ENCODE data around the gene MCAT. TPM values are rescaled to one million over a fixed set of nuclear protein-coding genes. Genes with fewer than 3 reads are reported as not detected.
A peak's percentile ranks its signal among the peaks of the same experiment; 100 is the strongest.
"Not testable (repeated sequence)": the region's sequence is repeated elsewhere in the genome, so short reads cannot be mapped to it uniquely, and the experiment has no call there.

MCAT gene
- total RNA-seq, 2 experiments from 2014 or later = 14.3 to 15.3 TPM

DNA sequence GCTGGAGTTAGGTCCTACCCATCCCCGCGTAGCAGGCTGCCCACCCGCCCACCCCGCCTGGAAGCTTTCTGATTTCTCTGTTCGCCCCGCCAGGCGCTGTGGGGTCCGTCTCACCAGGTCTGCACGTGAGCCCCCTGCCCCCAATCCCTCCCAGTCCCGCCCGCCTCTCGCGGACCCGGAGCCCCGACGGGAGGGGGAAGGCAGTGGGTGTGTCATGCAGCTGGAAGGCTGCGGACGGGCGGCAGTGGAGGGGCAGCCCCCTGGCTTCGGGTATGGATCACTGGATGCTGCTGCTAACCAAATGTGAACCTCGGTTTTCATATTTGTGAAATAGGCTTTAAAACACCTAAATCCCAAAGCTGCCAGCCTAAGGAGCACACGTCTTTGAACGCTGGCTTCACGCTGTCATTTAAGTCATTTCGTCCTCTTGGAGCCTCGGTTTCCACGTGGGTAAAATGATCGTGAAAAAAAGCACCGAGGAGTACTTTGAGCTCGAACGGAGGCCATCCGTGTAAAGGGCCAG lies 33.2 kb downstream of the MCAT start:
- DNase-seq = no peak
- CTCF ChIA-PET = interaction anchor here (0.5 to 1.4 kb wide), 3 partner anchors 19 to 44 kb away, joined by 3 to 4 read pairs (median 3); no protein-coding TSS in a partner anchor

DNA sequence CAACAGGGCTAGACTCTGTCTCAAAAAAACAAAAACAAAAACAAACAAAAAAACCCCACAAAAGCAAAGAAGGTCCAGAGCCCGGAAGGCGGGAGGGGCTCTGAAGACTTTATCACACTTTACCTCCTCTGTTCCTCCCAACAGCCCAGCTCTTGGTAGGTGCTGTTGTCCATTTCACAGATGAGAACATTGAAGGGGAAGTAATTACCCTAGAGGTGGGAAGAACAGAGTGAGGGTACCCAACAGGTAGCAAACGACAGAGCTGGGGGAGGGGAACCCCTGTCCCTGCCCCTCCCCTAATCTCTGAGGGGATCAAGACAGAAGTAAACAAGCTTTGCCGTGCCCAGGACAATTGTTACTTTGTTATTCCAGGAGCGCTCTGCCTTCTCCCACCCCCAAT lies 33.7 kb downstream of the MCAT start:
- ChIA-PET POLR2A (interaction anchor here (0.6 kb wide), 1 partner anchor 286 kb away, joined by 3 read pairs; no protein-coding TSS in a partner anchor), CTCF (interaction anchor here (1.4 kb wide), 2 partner anchors 19 to 26 kb away, joined by 3 to 4 read pairs; no protein-coding TSS in a partner anchor)
- Mint-ChIP-seq H3K4me1 (ENCODE audit: low read depth) (peaks cover 7% of the 10 kb centered on the region), H3K27me3 (peaks cover 4% of the 10 kb centered on the region), H3K27ac (no peak overlapping the region), H3K36me3 (no peaks in the 10 kb centered on the region), H3K4me3 (no peak overlapping the region), H3K9me3 (no peaks in the 10 kb centered on the region)
- DNase-seq = no peak
- intact Hi-C loops (cut with micrococcal nuclease) = no loop called here

More for the DNA sequence above, 33.2 kb downstream of the MCAT start:
- Mint-ChIP-seq H3K27me3 (peaks cover 4% of the 10 kb centered on the region), H3K36me3 (no peaks in the 10 kb centered on the region), H3K27ac (no peak overlapping the region), H3K4me3 (peak overlapping the region; percentile 69), H3K4me1 (ENCODE audit: low read depth) (peaks cover 7% of the 10 kb centered on the region), H3K9me3 (no peaks in the 10 kb centered on the region)
- intact Hi-C loops (cut with micrococcal nuclease) = no loop called here
- POLR2A ChIA-PET = no interaction called here

GRCh38 chr22:43106302-43106701 lies 36.9 kb downstream of the MCAT start:
- Mint-ChIP-seq H3K4me3 (no peak overlapping the region), H3K36me3 (no peaks in the 10 kb centered on the region), H3K27ac (no peak overlapping the region), H3K9me3 (no peaks in the 10 kb centered on the region), H3K4me1 (ENCODE audit: low read depth) (peaks cover 11% of the 10 kb centered on the region), H3K27me3 (peaks cover 2% of the 10 kb centered on the region)
- POLR2A ChIA-PET = interaction anchor here (0.6 kb wide), 1 partner anchor 29 kb away, joined by 3 read pairs; no protein-coding TSS in a partner anchor
- intact Hi-C loops (cut with micrococcal nuclease) = no loop called here
- CTCF ChIA-PET = interaction anchor here (1.0 kb wide), 1 partner anchor 16 kb away, joined by 3 read pairs; no protein-coding TSS in a partner anchor
- DNase-seq = no peak

DNA sequence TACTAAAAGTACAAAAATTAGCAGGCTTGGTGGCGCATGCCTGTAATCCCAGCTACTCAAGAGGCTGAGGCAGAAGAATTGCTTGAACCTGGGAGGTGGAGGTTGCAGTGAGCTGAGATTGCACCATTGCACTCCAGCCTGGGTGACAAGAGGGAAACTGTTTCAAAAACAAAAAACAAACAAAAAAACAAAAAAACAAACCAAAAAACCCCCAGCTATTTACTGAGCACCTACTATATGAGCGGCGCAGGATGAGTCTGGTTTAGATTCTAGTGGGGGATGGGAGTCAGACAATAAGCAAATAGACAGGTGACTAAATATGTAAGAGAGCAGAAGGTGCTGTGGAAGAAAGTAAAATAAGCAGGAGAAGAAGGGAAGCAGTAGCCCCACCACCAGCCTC lies 38.2 kb downstream of the MCAT start:
- H3K4me3 Mint-ChIP-seq; H3K27me3 Mint-ChIP-seq; H3K9me3 Mint-ChIP-seq; CTCF ChIA-PET; H3K27ac Mint-ChIP-seq; DNase-seq; POLR2A ChIA-PET; H3K36me3 Mint-ChIP-seq; intact Hi-C loops (cut with micrococcal nuclease): not testable (repeated sequence)
- H3K4me1 Mint-ChIP-seq (ENCODE audit: low read depth) = peaks cover 15% of the 10 kb centered on the region

DNA sequence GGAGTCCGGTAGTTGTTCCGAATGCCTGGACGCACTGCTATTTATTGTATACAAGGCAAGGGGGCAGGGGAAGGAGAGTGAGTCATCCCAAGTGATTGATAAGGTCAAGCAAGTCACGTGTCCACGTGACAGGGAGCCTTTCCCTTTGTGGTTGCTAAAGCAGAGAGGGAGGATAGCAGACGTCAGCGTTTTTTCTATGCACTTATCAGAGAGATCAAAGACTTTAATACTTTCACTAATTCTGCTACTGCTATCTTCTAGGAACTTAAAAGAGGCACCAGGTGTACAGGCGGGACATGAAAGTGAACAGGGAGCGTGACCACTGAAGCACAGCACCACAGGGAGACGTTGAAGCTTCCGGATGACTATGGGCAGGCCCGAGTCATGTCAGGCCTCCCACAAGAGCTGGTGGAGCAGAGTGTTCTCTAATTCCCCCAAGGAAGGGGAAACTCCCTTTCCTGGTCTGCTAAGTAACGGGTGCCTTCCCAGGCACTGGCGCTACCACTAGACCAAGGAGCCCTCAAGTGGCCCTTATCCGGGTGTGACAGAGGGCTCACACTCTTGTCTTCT lies 39.1 kb downstream of the MCAT start:
- CTCF ChIA-PET; H3K4me3 Mint-ChIP-seq; H3K36me3 Mint-ChIP-seq; H3K27me3 Mint-ChIP-seq; POLR2A ChIA-PET; intact Hi-C loops (cut with micrococcal nuclease); H3K9me3 Mint-ChIP-seq: not testable (repeated sequence)
- DNase-seq = peak; percentile 41
- Mint-ChIP-seq H3K27ac (peak overlapping the region; percentile 19), H3K4me1 (ENCODE audit: low read depth) (peaks cover 15% of the 10 kb centered on the region)

DNA sequence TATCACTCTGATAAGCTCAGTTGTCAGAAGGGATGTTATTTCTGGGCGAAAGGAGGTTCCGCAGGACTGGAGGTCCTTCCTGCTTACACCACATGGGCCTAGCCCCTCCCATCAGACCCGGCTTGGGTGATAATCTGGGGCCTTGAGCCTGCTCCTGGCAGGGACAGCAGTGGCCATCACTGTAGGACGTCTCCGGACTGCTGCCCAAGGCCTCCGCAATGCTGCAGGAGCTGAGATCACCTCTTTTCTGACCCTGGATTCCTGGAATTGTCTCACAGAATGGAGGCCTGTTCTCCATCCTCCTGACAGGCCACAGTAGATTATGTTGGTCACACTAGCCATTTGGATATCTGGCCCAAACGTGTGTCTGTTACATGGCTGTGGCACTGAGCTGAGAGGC lies 41.9 kb downstream of the MCAT start:
- no peak overlapping the region for H3K4me3 Mint-ChIP-seq
- POLR2A ChIA-PET = interaction anchor here (0.7 kb wide), 1 partner anchor 11 kb away, joined by 3 read pairs; no protein-coding TSS in a partner anchor
- H3K36me3 Mint-ChIP-seq = no peaks in the 10 kb centered on the region
- H3K27ac Mint-ChIP-seq = no peak overlapping the region
- peaks cover 7% of the 10 kb centered on the region for H3K9me3 Mint-ChIP-seq
- peaks cover 15% of the 10 kb centered on the region for H3K4me1 Mint-ChIP-seq (ENCODE audit: low read depth)
- H3K27me3 Mint-ChIP-seq = no peaks in the 10 kb centered on the region
- CTCF ChIA-PET = no interaction called here
- DNase-seq = no peak
- intact Hi-C loops (cut with micrococcal nuclease) = no loop called here

DNA sequence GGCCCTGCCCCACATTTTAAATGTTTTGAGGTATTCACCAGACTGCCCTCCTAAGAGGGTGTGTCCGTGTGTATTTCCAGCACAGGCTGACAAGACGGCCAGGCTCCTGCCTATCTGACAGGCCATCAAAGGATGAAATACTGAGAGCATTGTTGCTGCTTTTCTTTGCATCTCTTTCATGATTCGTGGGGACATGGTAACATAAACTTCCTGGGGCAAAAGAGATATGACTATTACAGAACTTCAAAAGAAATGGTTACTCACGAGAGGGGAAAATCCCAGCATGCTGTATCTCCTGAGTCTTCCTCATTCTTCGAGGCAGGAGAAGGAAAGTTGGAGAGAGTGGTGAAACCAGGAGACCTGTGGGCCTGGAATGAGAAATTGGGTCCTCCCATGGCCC lies 43.0 kb downstream of the MCAT start:
- H3K36me3 Mint-ChIP-seq = no peaks in the 10 kb centered on the region
- intact Hi-C loops (cut with micrococcal nuclease) = no loop called here
- no peak for DNase-seq
- ChIA-PET CTCF (no interaction called here), POLR2A (no interaction called here)
- peaks cover 15% of the 10 kb centered on the region for H3K4me1 Mint-ChIP-seq (ENCODE audit: low read depth)
- no peaks in the 10 kb centered on the region for H3K27me3 Mint-ChIP-seq
- peak overlapping the region; percentile 56 for H3K27ac Mint-ChIP-seq
- peaks cover 13% of the 10 kb centered on the region for H3K9me3 Mint-ChIP-seq
- no peak overlapping the region for H3K4me3 Mint-ChIP-seq

GRCh38 chr22:43099095-43099494 lies 44.1 kb downstream of the MCAT start:
- peaks cover 13% of the 10 kb centered on the region for H3K9me3 Mint-ChIP-seq
- CTCF ChIA-PET = no interaction called here
- POLR2A ChIA-PET = interaction anchor here (0.6 kb wide), 1 partner anchor 9 kb away, joined by 3 read pairs; no protein-coding TSS in a partner anchor
- no peaks in the 10 kb centered on the region for H3K27me3 Mint-ChIP-seq
- H3K36me3 Mint-ChIP-seq = no peaks in the 10 kb centered on the region
- no peak for DNase-seq
- no peak overlapping the region for H3K27ac Mint-ChIP-seq
- no peak overlapping the region for H3K4me3 Mint-ChIP-seq
- peaks cover 12% of the 10 kb centered on the region for H3K4me1 Mint-ChIP-seq (ENCODE audit: low read depth)
- intact Hi-C loops (cut with micrococcal nuclease) = no loop called here

GRCh38 chr22:43098356-43098755 lies 44.8 kb downstream of the MCAT start:
- ChIA-PET CTCF (no interaction called here), POLR2A (no interaction called here)
- H3K36me3 Mint-ChIP-seq = no peaks in the 10 kb centered on the region
- peaks cover 7% of the 10 kb centered on the region for H3K4me1 Mint-ChIP-seq (ENCODE audit: low read depth)
- H3K27me3 Mint-ChIP-seq = no peaks in the 10 kb centered on the region
- no peak for DNase-seq
- H3K4me3 Mint-ChIP-seq = no peak overlapping the region
- H3K27ac Mint-ChIP-seq = no peak overlapping the region
- intact Hi-C loops (cut with micrococcal nuclease) = no loop called here
- H3K9me3 Mint-ChIP-seq = peaks cover 13% of the 10 kb centered on the region

- POLR2A ChIA-PET = no interaction called here
- no peak overlapping the region for H3K4me3 Mint-ChIP-seq
- no peak overlapping the region for H3K27ac Mint-ChIP-seq
These were observed 46.8 kb downstream of the MCAT start for GRCh38 chr22:43096420-43096819.

DNA sequence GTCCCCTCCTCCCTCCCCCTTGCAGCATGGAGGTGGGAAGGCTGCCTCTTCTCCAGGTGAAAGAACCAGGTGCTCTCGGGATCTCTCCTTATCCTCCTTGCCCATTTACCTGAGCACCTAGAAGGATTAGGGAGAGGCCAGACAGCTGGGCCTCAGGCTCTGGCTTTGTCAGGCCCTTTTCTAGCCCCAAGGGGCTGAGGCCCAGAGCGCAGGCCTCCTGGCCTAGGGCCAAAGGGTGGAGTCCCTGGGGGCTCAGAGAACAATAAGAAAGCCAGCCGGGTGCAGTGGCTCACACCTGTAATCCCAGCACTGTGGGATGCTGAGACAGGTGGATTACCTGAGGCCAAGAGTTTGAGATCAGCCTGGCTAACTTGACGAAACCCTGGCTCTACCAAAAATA lies 48.6 kb downstream of the MCAT start:
- Mint-ChIP-seq H3K27me3 (no peaks in the 10 kb centered on the region), H3K4me3 (no peak overlapping the region), H3K36me3 (no peaks in the 10 kb centered on the region), H3K9me3 (peaks cover 13% of the 10 kb centered on the region), H3K27ac (no peak overlapping the region), H3K4me1 (ENCODE audit: low read depth) (peaks cover 5% of the 10 kb centered on the region)
- ChIA-PET POLR2A (no interaction called here), CTCF (no interaction called here)
- intact Hi-C loops (cut with micrococcal nuclease) = no loop called here
- no peak for DNase-seq

More at GRCh38 chr22:43096420-43096819, 46.8 kb downstream of the MCAT start:
- no peaks in the 10 kb centered on the region for H3K36me3 Mint-ChIP-seq
- intact Hi-C loops (cut with micrococcal nuclease) = no loop called here
- H3K4me1 Mint-ChIP-seq (ENCODE audit: low read depth) = peaks cover 7% of the 10 kb centered on the region
- no peak for DNase-seq
- H3K27me3 Mint-ChIP-seq = no peaks in the 10 kb centered on the region
- H3K9me3 Mint-ChIP-seq = peaks cover 13% of the 10 kb centered on the region
- CTCF ChIA-PET = interaction anchor here (0.5 kb wide), 1 partner anchor 316 kb away, joined by 3 read pairs; no protein-coding TSS in a partner anchor

- no peak overlapping the region for H3K27ac Mint-ChIP-seq
- H3K4me3 Mint-ChIP-seq = no peak overlapping the region
- H3K4me1 Mint-ChIP-seq (ENCODE audit: low read depth) = peaks cover 8% of the 10 kb centered on the region
- H3K36me3 Mint-ChIP-seq = no peaks in the 10 kb centered on the region
- CTCF ChIA-PET = no interaction called here
- intact Hi-C loops (cut with micrococcal nuclease) = no loop called here
- DNase-seq = no peak
- peaks cover 13% of the 10 kb centered on the region for H3K9me3 Mint-ChIP-seq
- POLR2A ChIA-PET = no interaction called here
- H3K27me3 Mint-ChIP-seq = no peaks in the 10 kb centered on the region
These were observed 49.1 kb downstream of the MCAT start for GRCh38 chr22:43094085-43094484.

DNA sequence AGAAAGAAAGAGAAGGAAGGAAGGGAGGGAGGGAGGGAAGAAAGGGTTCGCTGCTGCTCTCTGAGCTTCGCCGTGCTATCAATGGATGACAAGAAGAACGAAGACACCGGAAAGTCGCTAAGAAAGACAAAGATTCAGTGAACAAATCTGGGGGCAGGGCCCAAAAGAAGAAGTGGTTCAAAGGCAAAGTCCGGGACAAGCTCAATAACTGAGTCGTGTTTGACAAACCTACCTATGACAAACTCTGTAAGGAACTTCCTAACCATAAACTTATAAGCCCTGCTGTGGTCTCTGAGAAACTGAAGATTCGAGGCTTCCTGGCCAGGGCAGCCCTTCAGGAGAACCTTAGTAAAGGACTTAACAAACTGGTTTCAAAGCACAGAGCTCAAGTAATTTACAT lies 51.1 kb downstream of the MCAT start:
- no peak overlapping the region for H3K27ac Mint-ChIP-seq
- no peak for DNase-seq
- H3K4me1 Mint-ChIP-seq (ENCODE audit: low read depth) = peaks cover 13% of the 10 kb centered on the region
- peaks cover 13% of the 10 kb centered on the region for H3K9me3 Mint-ChIP-seq
- intact Hi-C loops (cut with micrococcal nuclease) = no loop called here
- ChIA-PET POLR2A (no interaction called here), CTCF (interaction anchor here (1.1 kb wide), 1 partner anchor 312 kb away, joined by 3 read pairs; no protein-coding TSS in a partner anchor)
- no peaks in the 10 kb centered on the region for H3K27me3 Mint-ChIP-seq
- H3K4me3 Mint-ChIP-seq = no peak overlapping the region
- no peaks in the 10 kb centered on the region for H3K36me3 Mint-ChIP-seq
